CD4-positive, alpha-beta T cell treated with Interleukin-6 at 100 ng/mL for 8 hours (primary cell): ENCODE data around the gene UNC13A.
"Not testable (repeated sequence)": the region's sequence is repeated elsewhere in the genome, so short reads cannot be mapped to it uniquely, and the experiment has no call there.

Source experiments
- DNase-seq: peaks from one replicate; pipeline ENCODE4 v3.0.0-alpha.2; 2020; ENCODE audit warnings: mixed read lengths, low spot score

Gene UNC13A

DNA sequence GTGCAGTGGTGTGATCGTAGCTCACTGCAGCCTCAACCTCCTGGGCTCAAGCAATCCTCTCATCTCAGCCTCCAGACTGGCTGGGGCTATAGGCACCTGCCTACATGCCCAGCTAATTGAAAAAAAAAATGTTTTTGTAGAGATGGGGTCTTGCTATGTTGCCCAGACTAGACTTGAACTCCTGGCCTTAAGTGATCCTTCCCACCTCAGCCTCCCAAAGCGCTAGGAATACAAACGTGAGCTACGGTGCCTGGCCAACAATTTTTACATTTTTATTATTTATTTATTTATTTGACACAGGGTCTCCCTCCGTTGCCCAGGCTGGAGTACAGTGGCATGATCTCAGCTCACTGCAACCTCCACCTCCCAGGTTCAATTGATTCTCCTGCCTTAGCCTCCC is 117.9 kb downstream of the UNC13A start:
- DNase-seq = not testable (repeated sequence)

DNA sequence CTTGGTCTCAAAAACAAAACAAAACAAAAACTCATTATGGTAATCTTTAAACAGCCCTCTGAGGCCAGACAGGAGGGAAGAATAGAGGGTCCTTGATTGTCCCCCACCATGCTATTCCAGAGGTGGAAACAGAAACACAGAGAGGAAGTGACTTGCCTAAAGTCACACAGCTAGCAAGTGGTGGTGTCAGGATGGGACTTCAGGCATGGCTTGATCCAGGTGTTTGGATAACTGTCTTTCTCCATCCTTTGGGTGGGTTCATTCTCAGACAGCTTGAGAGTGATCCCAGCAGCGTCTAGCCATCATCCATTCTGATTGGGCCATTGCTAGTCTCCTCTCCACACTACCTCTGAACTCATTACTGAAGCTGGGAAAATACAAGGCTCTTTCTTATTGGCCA is 120.2 kb downstream of the UNC13A start:
- no peak for DNase-seq

DNA sequence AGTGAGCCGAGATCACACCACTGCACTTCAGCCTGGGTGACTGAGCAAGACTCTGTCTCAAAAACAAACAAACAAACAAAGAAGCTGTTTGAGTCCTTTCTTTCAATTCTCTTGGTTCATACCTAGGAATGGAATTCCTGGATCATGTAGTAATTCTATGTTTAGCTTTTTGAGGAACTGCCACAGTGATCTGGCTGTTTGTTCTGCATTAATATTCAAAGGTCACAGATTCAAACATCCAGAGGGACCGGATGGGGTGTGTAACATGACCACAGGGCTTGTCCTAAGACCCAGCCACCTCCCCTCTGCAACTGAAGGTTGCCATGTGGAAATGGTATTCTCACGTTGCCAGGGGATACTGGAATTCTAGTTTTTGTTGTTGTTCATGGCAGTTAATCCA is 122.5 kb downstream of the UNC13A start:
- DNase-seq = no peak

DNA sequence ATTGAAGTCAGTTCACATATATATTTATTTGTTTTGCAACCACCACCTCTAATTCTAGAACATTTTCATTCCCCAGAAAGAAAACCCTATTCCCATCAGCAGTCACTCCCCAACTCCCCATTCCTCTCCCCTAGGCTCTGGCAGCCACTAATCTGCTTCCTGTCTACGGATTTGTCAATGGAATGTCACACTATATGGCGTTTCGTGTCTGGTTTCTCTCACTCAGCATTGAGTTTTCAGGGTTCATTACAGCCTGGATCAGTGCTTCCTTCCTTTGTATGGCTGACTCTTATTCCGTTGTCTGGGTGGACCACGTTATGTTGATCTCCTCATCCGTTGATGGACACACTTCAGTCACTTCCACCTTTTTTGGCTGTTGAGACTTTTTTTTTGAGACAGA is 123.4 kb downstream of the UNC13A start:
- no peak for DNase-seq

DNA sequence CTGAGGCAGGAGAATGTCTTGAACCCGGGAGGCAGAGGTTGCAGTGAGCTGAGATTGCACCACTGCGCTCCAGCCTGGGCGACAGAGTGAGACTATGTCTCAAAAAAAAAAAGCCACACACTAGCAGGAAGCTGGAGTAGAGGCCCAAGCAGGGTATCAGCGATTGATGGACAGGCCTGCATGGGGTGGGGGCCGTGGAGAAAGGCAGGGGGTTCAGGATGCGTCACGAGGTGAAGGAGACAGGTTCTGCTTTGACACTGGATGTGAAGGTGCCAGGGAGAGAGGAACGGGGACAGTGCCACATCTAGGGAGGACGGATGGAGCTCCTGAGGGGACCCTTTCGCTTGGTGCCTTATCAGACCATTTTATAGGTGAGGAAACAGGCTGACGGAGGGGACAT is 125.6 kb downstream of the UNC13A start:
- no peak for DNase-seq

DNA sequence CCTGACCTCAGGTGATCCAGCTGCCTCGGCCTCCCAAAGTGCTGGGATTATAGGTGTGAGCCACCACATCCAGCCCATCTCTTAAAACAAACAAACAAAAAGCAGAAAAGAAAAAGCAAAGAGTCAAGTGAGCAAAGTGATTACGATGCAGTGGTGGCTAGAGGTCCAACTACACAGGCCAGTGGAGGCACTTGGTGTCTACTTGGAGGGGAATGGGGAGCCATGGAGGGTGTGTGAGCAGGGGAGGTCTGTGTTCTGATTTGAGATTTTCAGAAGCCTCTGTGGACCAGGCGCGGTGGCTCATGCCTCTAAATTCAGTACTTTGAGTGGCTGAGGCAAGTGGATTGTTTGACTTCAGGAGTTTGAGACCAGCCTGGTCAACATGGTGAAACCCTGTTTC is 126.1 kb downstream of the UNC13A start:
- DNase-seq = no peak

DNA sequence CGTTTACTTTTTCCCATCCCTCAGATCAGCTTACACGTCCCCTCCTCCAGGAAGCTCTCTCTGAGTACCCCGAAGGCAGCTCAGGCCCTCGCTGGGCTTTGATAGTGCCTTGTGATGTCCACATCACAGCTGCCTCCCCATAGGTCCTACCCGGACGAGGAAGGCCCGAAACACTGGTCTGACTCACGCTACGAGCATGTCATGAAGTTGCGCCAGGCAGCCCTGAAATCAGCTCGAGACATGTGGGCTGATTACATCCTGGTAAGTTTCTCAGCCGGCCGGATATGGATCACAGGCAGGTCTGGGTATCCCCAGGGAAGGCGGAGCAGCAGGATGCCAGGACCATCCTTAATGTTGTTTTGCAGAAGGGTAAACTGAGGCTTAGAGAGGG is 128.0 kb downstream of the UNC13A start:
- no peak for DNase-seq

DNA sequence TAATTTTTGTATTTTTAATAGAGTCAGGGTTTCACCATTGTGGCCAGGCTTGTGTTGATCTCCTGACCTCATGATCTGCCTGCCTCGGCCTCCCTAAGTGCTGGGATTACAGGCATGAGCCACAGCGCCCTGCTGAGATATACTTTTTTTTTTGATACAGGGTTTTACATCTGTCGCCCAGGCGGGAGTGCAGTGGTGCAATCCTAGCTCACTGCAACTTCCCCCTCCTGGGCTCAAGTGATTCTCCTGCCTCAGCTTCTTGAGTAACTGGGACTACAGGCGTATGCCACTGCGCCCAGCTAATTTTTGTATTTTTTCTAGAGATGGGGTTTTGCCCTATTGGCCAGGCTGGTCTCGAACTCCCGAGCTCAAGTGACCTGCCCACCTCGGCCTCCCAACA is 130.7 kb downstream of the UNC13A start:
- no peak for DNase-seq

DNA sequence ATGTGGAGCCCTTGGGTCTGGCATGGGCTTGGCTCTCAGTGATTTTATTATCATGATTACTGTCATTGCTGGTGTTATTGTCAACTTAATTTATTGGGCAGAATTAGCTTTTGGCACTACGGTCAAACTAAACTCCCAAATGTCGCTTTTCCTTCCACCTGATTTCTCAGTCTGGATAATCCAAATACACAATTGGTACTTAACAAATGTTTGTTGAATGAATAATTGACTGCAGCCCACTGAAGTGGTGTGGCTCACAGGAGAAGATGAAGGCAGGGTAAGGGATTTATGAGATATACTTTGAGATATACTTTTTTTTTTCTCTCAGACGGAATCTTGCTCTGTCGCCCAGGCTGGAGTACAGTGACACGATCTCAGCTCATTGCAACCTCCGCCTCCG is 131.2 kb downstream of the UNC13A start:
- no peak for DNase-seq

DNA sequence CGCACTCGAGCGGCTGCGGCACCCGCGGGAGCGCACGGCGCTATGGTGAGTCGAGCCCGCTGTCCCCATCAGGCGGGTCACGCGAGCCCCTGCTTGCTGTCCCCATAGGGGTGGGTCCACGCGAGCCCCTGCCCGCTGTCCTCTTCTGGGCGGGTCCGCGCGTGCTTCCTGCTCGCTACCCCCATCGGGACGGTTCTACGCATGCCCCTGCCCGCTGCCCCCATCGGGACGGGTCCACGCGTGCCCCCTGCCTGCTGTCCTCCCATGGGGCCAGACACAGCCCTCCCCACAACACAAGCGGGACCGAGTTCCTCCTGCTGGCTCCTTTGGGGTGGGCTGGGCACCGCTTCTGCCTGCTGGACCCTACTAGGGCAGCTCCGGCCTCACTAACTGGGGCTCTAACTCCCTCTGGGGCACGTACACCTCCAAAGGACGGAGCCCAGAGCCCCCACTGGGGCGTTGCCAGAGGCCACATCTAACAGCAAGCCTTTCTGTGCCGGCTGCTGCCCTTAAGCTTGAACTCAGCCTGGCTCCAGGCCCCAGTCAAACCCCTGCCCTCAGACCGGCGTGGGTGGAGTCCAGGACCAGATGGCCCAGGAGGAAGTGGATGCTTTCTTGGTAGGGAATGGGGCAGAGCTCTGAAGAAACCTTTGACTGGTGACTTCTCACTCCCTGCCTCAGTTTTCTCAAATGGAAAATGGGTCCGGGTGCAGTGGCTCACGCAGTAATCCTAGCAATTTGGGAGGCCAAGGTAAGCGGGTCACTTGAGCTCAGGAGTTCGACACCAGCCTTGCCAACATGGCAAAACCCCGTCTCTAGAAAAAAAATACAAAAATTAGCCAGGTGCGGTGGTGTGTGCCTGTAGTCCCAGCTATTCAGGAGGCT is 132.0 kb downstream of the UNC13A start:
- DNase-seq = no peak

DNA sequence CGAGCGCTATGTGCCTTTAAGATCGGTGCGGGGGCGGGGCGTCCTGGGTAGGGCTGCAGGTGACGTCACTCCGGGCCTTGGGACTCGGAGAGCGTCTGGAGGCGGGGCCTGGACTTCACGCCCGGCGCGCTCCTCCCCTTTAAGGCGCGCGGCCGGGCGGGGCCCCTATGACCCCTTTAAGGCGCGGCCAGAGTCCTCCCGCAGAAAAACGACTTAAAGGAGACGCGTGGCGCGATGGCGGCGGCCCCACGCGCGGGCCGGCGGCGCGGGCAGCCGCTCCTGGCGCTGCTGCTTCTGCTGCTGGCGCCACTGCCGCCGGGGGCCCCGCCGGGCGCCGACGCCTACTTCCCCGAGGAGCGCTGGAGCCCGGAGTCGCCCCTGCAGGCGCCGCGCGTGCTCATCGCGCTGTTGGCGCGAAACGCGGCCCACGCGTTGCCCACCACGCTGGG is 132.7 kb downstream of the UNC13A start, which contains the start of gene COLGALT1:
Gene COLGALT1 (plus strand): TSS at position 170 of the 449 bp plus-strand sequence. CDS start 65 bp downstream, at position 235.
- DNase-seq = peak; percentile 97

DNA sequence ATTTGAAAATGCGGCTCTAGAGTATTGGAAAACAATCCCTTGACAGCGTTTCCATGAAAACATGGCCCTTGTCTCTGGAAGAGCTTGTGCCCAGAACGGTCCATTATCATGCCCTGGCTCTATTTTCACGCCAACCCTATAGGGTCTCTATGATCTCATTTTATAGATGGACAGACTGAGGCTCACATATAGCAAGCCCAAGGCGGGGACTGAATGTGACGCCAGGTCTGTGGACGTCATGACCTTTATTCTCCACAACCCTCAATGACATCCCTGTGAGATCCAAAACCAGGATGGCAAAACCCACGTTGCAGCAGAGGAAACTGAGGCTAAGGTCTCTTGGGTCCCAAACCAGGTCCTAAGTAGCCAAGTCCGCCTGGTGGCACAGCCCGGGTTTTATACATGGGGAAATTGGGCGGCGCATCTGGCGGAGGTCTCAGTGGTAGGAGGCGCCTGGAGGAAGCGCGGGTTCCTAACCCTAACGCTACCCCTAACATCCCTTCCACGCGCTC is 133.1 kb downstream of the UNC13A start:
- DNase-seq = no peak

DNA sequence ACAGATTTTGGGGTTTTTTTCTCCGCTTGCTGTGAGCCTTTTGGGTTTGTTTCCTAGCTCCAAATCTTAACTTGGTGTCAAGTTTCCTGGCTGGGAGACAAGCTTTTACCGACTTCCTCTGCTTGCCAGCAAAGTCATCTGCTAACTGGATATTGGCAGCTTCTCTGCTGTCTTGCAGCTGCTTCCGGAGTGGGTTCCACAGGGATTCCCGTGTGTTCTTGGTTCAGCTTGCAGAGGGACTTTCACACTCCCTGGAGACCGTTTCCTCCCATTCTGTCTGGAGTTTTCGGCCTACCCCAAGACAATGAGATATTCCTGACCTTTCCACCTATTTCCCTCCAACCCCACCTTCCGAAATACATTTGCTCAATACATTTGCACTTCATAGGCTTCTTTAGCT is 134.9 kb downstream of the UNC13A start:
- DNase-seq = no peak

DNA sequence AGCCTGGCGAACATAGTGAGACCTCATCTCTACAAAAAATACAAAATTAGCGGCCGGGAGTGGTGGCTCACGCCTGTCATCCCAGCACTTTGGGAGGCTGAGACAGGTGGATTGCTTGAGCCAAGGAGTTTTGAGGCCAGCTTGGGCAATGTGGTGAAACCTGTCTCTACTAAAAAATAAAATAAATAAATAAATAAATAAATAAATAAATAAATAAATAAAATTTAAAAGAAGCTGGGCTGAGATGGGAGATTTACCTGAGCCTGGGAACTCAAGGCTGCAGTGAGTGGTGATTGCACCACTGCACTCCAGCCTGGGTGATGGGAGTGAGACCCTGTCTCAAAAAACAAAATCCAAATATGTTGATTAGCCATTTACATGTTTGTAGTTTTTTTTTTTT is 135.4 kb downstream of the UNC13A start:
- DNase-seq = not testable (repeated sequence)
